Measurements from ENCODE around the gene WDR62.

WDR62 gene

DNA sequence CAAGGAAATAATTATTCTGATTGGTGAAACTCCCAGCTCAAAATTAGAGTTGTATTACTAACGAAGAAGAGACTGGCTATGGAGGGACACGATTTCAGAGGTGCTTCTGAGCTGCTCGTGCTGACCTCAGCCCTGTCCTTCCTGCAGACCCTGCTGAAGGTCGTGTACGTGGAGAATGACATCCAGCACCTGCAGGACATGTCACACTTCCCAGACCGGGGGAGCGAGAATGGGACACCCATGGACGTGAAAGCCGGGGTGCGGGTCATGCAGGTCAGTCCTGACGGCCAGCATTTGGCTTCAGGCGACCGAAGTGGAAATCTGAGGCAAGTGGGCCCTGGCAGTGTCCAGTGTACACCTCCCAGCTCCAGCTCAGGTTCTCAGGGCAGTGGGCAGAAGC lies 28.2 kb downstream of the WDR62 start:
- no peak for DNase-seq

DNA sequence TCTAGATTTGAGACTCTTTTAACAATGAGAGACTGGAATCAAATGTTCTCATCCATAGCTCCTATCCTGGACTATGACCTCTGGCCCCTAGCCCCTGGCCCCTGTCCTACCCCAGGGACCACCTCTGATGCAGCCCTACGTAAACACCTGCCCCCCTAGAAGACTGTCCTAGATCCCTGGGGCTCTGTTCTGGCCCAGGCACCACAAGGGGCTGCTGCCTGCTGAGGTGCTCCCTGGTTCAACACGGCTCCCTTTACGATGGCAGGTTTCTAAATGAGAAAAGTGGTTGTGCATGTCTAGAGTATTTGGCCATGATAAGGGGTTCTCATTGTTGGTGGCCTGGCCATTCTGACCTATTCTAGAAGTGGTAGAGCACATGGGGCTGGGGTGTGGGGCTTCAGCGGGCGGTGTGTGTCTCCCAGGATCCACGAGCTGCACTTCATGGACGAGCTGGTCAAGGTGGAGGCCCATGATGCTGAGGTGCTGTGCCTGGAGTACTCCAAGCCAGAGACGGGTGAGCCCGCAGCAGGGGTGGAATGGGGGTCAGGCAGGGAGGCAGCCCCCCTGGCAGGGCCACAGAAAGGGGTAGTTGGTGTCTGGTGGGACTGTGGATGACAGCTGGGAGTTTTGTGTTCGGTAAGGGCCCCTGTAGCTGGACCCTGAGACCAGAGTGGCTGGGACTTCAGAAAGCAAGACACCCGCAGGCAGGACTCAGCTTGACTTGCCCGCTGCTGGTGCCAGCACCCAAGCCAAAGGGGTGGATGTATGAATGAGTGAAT lies 29.7 kb downstream of the WDR62 start:
- no peak for DNase-seq

DNA sequence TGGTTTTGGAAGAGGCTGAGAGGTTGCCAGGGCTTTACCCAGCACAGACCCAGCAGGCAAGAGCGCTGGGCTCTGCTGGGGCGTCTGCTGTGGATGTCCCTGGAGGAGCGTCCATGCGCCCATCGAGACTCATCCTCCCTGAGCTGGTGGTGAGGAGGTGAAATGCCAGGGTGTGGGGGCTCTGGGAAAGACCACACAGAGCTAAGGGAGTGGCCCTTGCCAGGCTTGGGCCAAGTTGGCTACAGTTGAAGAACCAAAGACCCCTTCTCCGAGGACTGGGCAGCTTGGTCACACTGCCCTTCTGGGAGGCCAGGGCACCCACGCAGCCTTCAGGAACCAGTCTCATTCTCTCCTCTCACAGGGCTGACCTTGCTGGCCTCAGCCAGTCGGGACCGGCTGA lies 31.6 kb downstream of the WDR62 start:
- DNase-seq, result no peak

DNA sequence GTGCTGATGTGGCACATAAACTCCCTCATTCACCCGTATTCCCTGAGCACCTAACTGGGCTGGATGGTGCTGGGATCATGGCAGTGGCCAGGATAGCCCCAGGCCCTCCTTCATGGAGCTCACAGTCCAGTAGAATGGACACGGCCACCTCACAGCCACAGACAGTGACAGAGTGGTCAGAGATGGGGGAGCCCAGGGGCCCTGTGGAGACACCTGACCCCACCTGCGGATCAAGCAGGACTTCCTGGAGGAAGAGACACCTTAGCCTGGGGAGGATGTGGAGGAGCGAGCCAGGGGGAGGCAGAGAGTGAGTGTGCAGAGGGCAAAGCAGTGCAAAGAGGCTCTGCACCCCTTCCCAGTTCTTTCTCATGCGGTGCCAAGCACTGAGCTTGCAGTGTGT lies 35.1 kb downstream of the WDR62 start:
- no peak for DNase-seq

DNA sequence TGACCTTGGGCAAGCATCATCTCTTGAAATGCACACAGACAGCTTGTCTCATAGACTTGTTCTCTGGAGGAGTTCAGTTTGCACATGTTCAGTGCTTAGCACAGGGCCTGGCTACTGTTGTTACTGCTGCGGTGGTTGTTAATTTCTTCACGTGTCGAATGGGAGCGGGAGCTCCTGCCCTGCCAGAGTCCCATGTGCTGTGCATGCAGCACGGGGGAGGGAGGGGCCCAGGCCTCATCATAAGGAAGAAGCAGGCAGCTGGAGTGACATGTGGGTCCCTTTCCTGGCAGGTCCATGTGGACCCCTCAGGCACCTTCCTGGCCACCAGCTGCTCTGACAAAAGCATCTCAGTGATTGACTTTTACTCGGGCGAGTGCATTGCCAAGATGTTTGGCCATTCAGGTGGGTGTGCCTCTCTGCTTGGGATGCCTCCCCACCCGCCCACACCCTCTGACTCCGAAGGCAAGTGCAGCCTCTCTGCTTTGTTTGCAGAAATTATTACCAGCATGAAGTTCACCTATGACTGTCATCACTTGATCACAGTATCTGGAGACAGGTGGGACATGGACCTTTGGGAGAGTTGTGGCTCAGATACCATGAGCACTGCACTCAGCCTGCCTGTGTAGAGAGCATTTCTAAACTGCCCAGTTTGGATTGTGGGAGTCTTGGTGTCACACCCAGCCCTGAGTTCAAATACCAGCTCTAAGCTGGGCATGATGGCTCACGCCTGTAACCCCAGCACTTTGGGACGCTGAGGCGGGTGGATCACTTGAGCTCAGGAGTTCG lies 36.4 kb downstream of the WDR62 start:
- DNase-seq, result no peak

DNA sequence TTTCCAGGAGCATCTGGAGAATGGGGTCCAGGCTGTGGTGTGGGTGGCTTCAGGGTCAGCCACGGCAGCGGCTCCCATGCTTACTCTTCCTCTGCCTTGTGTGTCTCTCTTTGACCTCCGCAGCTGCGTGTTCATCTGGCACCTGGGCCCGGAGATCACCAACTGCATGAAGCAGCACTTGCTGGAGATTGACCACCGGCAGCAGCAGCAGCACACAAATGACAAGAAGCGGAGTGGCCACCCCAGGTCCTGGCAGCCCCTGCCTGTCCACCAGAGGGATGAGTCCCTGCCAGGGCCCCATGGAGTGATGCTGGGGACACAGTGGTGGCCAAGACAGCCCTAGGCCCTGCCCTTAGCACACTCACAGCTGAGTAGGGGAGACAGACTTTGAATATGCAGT lies 37.9 kb downstream of the WDR62 start:
- DNase-seq, result no peak

DNA sequence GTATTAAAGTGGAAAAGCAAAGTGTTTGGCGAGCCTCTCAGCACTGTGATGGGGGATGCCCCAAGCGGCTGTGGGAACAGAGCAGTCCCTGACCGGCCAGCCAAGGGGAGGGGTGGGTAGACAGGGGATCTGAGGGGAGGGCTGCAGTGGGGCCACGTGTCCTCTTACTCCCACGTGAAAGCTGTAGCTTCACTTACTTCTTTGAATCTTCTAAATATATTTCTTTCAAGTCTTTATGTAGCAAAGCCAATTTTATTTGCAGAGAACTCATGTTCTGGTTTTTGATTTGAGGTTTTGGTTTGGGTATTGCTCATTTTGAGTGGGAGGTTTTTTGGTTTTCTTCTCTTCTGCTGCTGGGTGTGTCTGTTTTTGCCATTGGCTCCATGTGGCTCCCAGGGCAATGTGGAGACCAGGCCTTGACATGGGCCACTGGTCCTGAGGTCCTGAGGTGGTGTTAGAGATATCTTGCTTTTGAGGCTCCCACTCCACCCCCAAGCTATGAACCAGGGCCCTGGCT lies 38.5 kb downstream of the WDR62 start:
- DNase-seq, result no peak

DNA sequence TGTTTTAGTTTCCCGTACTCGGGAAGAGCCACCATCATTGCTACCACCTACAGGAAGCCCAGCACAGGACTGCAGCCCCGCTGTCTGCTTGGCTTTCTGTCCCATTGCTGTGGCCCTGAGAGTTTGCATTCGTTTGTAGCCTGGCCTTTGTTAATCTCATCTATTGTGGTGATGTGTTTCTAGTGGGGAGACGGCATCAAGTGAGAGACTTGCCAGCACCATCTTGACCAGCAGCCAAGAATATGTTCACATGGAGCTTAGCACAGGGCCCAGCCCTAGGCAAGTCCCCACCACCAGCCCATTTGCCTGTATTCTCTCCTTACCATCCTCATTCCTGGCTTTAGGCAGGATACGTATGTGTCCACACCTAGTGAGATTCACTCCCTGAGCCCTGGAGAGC lies 39.0 kb downstream of the WDR62 start:
- DNase-seq, result no peak

DNA sequence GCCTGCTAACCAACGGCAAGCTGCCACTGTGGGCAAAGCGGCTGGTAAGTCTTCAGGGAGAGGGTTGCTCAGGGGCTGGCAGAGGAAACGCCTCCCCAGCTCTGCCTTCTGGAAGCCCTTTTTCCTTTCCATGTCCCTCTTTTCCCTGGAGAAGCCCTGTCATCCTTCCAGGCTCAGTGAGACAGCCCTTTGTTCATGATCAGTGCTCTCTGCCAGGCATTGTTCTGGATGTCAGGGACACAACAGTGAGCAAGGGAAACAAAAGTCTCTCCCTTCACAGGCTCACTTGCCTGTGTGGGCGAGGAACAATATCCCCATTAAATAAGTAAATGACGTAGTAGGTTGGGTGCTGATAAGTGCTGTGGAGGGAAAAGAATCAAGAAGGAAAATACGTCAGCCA lies 42.3 kb downstream of the WDR62 start:
- DNase-seq, result no peak

DNA sequence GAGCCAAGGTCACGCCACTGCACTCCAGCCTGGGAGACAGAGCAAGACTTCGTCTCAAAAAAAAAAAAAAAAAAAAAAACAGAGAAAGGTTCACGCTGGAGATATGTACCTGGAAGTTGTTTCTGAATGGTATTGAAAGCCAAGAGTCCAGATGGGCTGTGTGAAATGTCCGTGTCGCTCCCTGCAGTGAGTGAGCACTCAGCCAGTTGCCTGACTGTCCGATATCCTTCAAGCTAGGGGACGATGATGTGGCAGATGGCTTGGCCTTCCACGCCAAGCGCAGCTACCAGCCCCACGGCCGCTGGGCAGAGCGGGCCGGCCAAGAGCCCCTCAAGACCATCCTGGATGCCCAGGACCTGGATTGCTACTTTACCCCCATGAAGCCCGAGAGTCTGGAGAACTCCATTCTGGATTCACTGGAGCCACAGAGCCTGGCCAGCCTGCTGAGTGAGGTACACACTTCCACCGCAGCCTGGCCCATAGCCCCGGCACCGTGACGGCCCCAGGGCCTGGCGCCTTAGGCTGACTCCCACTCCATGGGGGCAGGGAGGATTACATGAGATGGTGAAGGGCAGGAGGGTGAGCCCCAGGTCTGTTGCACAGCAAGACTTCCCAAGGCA lies 44.6 kb downstream of the WDR62 start:
- no peak for DNase-seq

DNA sequence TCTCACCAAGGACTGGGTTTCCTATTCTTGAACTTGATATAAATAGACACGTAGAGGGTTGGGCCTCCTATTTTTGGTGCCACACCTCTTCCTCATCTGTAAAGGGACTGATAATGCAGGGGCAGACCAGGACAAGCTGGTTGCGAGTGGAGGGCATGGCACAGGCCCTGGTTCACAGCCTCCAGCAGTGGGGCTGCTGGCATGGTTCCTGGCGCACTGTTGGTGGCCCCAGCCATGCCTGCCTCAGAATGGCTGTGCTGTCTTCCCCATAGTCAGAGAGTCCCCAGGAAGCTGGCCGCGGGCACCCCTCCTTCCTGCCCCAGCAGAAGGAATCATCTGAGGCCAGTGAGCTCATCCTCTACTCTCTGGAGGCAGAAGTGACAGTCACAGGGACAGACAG lies 45.8 kb downstream of the WDR62 start:
- no peak for DNase-seq

DNA sequence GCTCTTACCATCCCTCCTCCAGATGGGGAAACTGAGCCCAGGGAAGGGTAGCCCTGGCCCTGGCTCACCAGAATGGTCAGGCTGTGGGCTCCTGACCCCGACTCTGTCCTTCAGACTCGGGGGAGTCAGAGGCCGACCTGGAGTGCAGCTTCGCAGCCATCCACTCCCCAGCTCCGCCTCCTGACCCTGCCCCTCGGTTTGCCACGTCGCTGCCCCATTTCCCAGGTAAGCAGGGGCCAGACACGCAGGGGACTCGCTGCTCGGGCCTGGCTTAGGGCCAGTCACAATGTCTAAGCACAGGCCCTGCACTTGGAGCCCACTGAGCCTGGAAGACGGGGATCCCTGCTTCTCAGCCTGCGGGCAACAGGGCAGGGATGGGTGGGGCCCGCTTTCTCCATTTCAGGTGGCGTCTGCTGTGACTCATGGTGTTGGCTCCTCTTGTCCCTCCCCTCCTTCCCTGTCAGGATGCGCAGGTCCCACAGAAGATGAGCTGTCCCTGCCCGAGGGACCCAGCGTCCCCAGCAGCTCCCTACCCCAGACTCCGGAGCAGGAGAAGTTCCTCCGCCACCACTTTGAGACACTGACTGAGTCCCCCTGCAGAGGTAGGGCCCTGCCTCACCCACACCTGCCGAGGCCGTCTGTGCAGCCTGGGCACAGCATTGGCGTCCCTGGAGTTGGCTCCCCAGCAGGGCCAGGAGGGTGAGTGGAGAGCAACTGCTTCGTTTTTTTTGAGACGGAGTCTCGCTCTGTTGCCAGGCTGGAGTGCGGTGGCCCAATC lies 47.0 kb downstream of the WDR62 start:
- DNase-seq, result no peak

DNA sequence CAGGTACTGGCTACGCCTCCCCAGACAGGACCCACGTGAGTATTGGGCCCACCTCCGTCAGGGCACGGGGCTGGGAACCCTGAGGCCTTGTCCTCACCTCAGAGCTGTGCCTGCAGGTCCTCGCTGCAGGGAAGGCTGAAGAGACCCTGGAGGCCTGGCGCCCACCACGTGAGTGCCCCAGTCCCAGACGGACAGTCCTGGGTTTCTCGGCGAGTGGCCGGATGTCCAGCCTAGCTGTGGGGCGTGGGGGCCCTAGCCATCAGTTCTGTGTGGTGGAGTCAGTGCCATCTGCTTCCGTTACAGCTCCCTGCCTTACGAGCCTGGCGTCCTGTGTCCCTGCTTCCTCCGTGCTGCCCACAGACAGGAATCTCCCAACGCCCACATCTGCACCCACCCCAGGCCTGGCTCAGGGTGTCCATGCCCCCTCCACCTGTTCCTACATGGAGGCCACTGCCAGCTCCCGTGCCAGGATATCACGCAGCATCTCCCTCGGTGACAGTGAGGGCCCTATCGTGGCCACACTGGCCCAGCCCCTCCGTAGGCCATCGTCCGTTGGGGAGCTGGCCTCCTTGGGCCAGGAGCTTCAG lies 48.4 kb downstream of the WDR62 start:
- DNase-seq, result no peak

DNA sequence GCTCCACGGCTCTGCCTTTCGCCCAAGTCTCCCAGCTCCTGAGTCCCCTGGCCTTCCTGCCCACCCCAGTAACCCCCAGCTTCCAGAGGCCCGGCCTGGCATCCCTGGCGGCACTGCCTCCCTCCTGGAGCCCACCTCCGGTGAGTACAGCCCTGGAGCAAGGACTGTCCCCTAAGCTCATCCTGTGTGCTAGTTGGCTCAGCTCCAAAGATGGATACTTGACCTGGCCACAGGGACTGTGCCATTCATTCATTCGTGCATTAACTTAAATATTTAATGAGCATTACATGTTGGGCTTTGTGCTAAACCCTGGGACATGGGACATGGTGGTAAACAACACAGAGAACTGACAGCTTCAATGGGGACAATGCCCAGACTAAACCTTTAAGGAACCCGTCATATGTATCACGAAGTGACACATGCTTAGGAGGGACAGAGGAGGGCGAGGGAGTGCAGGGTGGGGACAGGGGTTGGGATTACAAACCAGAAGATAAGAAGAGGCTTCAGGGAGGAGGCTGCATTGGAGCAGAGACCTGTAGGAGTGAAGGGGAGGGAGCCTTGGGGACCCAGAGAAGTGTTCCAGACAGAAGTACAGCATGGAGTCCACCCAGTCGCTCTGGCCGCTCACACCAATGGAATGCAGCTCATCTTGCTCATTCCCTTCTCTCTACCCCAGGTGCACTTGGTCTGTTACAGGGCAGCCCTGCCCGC lies 49.3 kb downstream of the WDR62 start:
- no peak for DNase-seq

DNA sequence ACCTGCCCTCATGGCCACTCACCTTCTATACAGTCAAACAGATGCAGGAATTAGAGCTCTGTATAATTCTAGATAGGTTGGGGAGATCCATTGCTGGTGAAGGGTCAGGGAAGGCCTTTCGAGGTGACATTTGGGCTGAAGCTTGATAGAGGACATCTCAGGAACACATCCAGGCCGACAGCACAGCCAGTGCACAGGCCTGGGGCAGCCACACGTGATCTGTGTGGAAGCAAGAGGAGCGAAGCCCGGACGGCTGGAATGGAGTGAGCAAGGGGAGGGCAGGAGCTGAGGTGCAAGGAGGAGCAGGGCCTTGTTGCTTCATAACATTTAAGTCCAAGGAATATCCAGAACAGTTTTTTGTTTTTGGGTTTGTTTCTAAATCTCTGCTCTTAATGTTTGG lies 51.7 kb downstream of the WDR62 start:
- no peak for DNase-seq

DNA sequence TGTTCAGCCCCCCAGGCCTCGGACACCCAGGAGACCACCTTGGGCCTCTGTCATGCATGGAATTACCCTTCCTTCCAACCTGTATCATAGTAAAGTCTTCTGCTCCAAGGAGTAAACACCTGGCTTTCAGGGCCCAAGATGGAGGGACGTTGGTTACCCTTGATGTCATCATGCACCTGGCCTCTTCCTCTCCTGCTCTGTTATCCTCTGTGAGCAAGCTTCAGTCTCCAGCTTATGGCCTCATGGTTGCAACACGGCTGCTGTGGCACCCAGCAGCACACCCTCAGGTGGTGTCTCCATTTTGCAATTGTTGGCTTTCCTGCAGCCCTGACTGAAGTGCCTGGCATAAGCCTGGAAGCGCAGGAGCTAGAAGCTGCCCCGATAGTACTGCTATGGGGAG lies 52.3 kb downstream of the WDR62 start:
- DNase-seq, result no peak

DNA sequence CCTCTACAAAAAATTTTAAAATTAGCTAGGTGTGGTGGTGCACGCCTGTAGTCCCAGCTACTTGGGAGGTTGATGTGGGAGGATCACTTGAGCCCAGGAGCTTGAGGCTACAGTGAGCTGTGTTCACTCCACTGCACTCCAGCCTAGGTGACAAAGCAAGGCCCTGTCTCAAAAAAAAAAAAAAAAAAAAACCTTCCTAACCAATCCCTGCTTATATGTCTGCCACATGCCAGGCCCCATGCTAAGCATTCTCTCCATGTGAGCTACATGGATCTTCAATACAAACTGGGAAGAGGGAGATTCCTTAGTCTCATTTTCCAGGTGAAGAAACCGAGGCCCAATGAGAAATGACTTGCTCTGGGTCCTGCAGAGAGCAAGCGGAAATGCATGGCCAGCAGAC lies 54.0 kb downstream of the WDR62 start:
- DNase-seq, result no peak

DNA sequence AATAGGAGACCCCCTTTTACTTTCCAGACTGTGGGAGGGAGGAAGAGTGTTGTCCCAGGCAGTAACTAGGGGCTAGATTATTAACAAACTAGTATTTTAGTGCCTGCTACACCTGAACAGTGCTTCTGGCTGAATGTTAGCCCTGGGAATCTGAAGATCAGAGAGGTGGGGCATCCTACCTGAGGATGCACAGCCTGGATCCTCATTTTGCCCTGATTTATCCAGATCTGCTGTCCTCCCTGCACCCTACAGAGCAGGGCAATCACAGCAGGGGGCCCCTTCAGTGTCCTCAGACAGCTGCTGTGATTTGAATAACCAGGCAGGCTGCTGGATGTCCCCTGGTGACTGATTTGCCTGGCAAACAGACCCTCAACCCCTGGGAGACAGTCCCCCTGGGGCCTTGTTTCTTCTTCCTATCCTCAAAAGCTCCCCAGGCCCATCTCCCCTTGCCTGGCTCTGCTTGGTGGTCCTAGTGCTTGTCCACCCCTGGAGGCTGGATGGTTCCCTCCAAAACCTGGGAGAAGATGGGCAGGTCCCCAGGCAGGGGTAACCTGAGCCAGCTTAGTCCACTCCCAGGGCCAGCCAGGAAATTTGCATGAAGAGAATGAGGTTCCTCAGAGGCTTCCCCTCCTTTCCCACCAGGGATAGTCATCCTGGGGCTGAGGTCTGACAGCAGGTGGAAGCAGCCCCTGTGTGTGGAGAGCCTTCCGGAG lies 55.9 kb downstream of the WDR62 start, which contains the start of gene OVOL3:
TSS of gene OVOL3 (plus strand) at position 657 of the 713 bp plus-strand sequence. CDS start 60 bp downstream, outside the sequence.
- no peak for DNase-seq

DNA sequence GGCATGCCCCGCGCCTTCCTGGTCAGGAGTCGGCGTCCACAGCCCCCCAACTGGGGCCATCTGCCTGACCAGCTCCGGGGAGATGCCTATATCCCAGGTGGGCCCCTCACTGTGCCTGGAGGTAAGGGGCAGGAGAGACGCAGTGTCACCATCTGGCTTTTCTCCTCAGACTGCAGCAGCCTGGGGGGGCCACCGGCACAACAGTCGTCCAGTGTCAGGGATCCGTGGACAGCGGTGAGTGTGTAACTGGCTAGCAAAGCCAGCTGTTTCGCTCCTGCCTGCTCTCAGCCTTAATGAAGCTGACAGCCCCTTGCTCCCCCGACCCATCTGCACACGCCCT lies 56.5 kb downstream of the WDR62 start:
- DNase-seq, result no peak

DNA sequence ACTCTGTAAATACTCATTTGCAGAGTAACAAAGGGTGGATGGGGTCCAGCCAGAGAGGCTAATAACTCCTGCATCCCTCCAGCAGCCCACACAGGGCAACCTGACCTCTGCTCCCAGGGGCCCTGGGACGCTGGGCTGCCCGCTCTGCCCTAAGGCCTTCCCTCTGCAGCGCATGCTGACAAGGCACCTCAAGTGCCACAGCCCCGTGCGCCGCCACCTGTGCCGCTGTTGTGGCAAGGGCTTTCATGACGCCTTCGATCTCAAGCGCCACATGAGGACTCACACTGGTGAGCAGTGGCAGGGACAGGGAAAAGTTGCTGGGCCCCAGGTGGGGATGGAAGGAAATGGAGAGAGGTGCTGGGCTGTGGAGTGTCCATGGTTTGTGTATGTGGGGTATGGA lies 58.0 kb downstream of the WDR62 start:
- no peak for DNase-seq

DNA sequence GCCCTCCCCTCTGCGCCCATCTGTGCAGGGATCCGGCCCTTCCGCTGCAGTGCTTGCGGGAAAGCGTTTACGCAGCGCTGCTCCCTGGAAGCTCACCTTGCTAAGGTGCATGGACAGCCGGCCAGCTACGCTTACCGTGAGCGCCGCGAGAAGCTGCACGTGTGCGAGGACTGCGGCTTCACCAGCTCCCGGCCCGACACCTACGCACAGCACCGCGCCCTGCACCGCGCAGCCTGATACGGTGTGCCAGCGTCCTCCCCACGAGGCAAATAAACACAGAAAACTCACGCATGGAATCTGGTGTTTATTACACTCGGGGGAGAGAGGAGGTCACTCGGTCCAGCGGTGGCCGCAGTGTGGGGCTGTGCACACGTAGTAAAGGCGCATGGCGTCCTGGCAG lies 58.7 kb downstream of the WDR62 start:
- no peak for DNase-seq

All from cortex of kidney (tissue), 1 donor.